ENCODE results near the gene PLEKHH2.

PLEKHH2 gene

GRCh38 chr2:43764086-43764705 lies 127.1 kb downstream of the PLEKHH2 start:
- FAIRE-seq, result no peak

- no peak for FAIRE-seq
These were observed 128.9 kb downstream of the PLEKHH2 start for GRCh38 chr2:43766006-43766405.

- peak; percentile 87 for FAIRE-seq
These were observed 137.0 kb downstream of the PLEKHH2 start, which contains the start of gene DYNC2LI1 for GRCh38 chr2:43773876-43774613. Gene DYNC2LI1, plus strand, starts transcription at chr2:43774039. Its CDS starts 100 bp downstream, at chr2:43774139.

GRCh38 chr2:43774617-43775016 lies 137.6 kb downstream of the PLEKHH2 start:
- no peak for FAIRE-seq

GRCh38 chr2:43776324-43776723 lies 139.3 kb downstream of the PLEKHH2 start:
- no peak for FAIRE-seq

- no peak for FAIRE-seq
These were observed 140.4 kb downstream of the PLEKHH2 start for GRCh38 chr2:43777306-43777926.

GRCh38 chr2:43778233-43778632 lies 141.2 kb downstream of the PLEKHH2 start:
- FAIRE-seq, result no peak

GRCh38 chr2:43787895-43788294 lies 150.8 kb downstream of the PLEKHH2 start:
- no peak for FAIRE-seq

GRCh38 chr2:43788646-43789045 lies 151.6 kb downstream of the PLEKHH2 start:
- FAIRE-seq, result no peak

GRCh38 chr2:43790147-43790546 lies 153.1 kb downstream of the PLEKHH2 start:
- no peak for FAIRE-seq

- no peak for FAIRE-seq
These were observed 154.1 kb downstream of the PLEKHH2 start for GRCh38 chr2:43791035-43791765.

- no peak for FAIRE-seq
These were observed 155.6 kb downstream of the PLEKHH2 start for GRCh38 chr2:43792653-43793052.

- FAIRE-seq, result no peak
These were observed 157.9 kb downstream of the PLEKHH2 start for GRCh38 chr2:43794956-43795355.

GRCh38 chr2:43796206-43796605 lies 159.1 kb downstream of the PLEKHH2 start:
- no peak for FAIRE-seq

- peak; percentile 73 for FAIRE-seq
These were observed 161.2 kb downstream of the PLEKHH2 start for GRCh38 chr2:43798300-43798699.

- peak; percentile 84 for FAIRE-seq
These were observed 163.8 kb downstream of the PLEKHH2 start for GRCh38 chr2:43800894-43801293.

- FAIRE-seq, result no peak
These were observed 165.1 kb downstream of the PLEKHH2 start for GRCh38 chr2:43802135-43802534.

GRCh38 chr2:43803113-43803512 lies 166.1 kb downstream of the PLEKHH2 start:
- no peak for FAIRE-seq

GRCh38 chr2:43806719-43807031 lies 169.6 kb downstream of the PLEKHH2 start:
- no peak for FAIRE-seq

- no peak for FAIRE-seq
These were observed 173.4 kb downstream of the PLEKHH2 start for GRCh38 chr2:43810452-43810851.

GRCh38 chr2:43810888-43811287 lies 173.8 kb downstream of the PLEKHH2 start:
- no peak for FAIRE-seq

GRCh38 chr2:43812006-43812405 lies 174.9 kb downstream of the PLEKHH2 start:
- no peak for FAIRE-seq

- FAIRE-seq, result no peak
These were observed 175.9 kb downstream of the PLEKHH2 start for GRCh38 chr2:43812947-43813346.

- FAIRE-seq, result peak; percentile 21
These were observed 177.7 kb downstream of the PLEKHH2 start for GRCh38 chr2:43814711-43815110.

Data from A204.1 (cell line).